Measurements from ENCODE around the gene NDUFB4.

The NDUFB4 gene

DNA sequence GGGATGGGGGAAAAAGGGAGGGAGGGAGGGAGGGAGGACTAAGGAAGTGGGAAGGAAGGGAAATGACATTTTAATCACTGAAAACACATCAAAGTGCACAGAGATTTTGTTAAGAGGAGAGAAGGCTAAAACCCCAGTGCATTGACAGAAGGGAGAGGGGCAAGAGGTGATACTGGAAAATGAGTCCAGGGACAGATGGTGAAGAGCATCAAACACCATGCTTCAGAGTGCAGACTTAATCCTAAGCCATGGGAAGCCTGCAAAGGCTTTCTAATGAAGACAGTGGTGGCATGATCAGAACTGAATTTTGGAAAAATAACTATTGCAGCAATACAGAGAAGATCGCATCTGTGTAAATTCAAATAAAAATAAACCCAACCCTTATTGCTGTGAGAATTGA is 44.1 kb downstream of the NDUFB4 start:
- Histone ChIP-seq H3K27me3 (ENCODE audit: control insufficient read depth in 1 of 2, insufficient read depth in 2 of 2, low read length in 2 of 2) (peaks cover 0 to 2% of the 10 kb centered on the region in 2 donors), H3K27ac (ENCODE audit: low read length) (no peak overlapping the region), H3K36me3 (ENCODE audit: control insufficient read depth in 2 of 2, insufficient read depth in 2 of 2, low read length in 2 of 2) (no peaks in the 10 kb centered on the region), H3K4me1 (ENCODE audit: control insufficient read depth, insufficient read depth, low read length) (peaks cover 5% of the 10 kb centered on the region), H3K4me3 (ENCODE audit: low read length in 2 of 2) (no peak overlapping the region), H3K9me3 (ENCODE audit: control insufficient read depth in 2 of 2, low read length in 2 of 2) (no peaks in the 10 kb centered on the region), H3K9ac (ENCODE audit: low read length in 2 of 2) (no peak overlapping the region)

DNA sequence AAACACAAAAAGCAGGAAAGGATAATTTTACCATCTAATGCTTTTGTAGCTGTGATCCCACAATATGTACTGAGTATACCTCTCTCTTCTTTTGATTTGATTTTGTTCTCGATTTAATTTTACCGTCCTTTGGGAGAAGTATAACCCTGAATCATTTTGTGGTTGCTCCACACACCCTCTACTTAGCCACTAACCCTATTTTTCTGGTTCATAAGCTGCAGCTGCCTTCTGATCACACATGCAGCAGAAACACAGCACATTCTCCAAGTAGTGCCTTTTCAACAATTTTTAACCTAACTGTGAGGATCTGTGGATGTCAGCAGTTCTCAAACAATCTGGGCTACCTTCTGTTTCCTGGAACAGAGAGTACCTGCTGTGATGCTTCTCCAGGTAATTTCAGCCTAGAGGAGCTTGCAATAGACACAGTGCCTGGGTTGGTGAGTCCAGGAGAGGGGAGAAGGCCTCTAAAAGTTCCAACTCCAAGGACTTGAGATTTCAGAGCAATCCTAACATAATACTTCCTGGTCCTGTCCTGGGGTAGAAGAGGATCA is 45.6 kb downstream of the NDUFB4 start:
- Histone ChIP-seq H3K36me3 (ENCODE audit: control insufficient read depth in 2 of 2, insufficient read depth in 2 of 2, low read length in 2 of 2) (no peaks in the 10 kb centered on the region), H3K27me3 (ENCODE audit: control insufficient read depth in 1 of 2, insufficient read depth in 2 of 2, low read length in 2 of 2) (peaks cover 0 to 2% of the 10 kb centered on the region in 2 donors)

DNA sequence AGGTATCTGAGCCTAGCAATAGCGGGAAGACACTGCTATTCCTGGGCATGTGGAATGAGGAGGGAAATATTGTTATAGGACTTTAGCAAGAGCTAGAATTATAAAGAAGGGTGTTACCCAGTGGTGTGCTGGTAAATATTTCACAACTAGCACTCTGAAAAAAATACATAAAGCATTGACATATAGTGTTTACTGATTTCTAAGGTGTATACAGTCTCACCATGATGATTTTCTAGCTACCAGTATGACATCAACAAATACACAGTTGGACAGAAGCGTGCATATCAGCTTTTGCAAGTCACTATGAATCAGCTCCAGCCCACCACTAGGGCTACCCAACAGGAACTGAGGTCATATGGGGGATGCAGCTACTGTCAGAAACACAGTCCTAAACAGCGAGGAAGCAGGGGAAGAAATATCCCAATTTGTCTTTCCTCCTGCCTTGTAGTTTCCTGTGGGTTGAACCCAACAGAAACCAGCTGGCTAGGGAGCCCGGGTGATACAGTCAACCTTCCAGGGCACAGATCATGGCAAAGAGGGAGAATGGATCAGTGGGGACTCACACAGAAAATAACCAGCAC is 46.3 kb downstream of the NDUFB4 start:
- no peaks in the 10 kb centered on the region for H3K36me3 ChIP-seq (ENCODE audit: control insufficient read depth in 2 of 2, insufficient read depth in 2 of 2, low read length in 2 of 2)

More for the DNA sequence above, 45.6 kb downstream of the NDUFB4 start:
- no peaks in the 10 kb centered on the region for H3K9me3 ChIP-seq (ENCODE audit: control insufficient read depth in 2 of 2, low read length in 2 of 2)
- H3K4me1 ChIP-seq (ENCODE audit: control insufficient read depth, insufficient read depth, low read length) = peaks cover 4% of the 10 kb centered on the region
- no peak overlapping the region for H3K27ac ChIP-seq (ENCODE audit: low read length)
- H3K9ac ChIP-seq (ENCODE audit: low read length in 2 of 2) = no peak overlapping the region
- H3K4me3 ChIP-seq (ENCODE audit: low read length in 2 of 2) = no peak overlapping the region

DNA sequence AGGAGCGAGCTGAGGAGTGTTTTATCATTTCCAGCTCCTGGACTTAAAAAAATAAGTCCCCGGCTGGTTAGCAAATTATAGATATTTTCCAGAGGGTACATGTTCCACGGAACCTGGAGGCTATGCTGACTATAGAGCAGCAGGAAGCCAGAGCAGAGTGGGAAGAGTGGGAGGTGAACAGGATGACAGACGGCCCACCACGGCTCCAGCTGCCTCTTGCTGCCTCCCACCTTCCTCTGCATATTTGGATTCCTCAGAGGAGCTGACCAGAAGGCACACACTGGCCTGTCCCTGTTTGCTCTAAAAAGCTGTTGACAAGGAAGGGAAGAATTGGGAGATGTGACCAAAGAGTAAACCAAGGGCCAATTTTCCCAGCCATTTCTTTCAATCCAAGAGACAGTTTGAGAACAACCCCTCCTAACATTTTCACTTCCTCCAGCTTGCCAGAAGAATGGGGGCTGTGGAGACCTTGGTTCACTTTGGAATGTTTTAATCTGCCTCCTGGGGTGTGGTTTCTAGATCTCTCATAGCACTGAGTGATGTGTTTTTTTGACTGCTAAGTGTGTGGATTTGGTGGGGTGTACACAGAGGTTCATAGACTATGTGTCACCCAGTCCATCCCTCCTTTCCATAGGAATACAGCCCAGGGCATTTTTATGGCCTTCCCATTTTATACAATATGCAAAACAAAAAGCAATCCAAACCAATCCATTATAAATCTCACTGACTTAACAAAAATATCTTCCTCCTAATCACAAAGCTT is 49.1 kb downstream of the NDUFB4 start:
- H3K36me3 ChIP-seq (ENCODE audit: control insufficient read depth in 2 of 2, insufficient read depth in 2 of 2, low read length in 2 of 2) = no peaks in the 10 kb centered on the region
- no peak overlapping the region for H3K27ac ChIP-seq (ENCODE audit: low read length)
- H3K9me3 ChIP-seq (ENCODE audit: control insufficient read depth in 2 of 2, low read length in 2 of 2) = no peaks in the 10 kb centered on the region
- H3K27me3 ChIP-seq (ENCODE audit: control insufficient read depth in 1 of 2, insufficient read depth in 2 of 2, low read length in 2 of 2) = no peaks in the 10 kb centered on the region
- H3K4me3 ChIP-seq (ENCODE audit: low read length in 2 of 2) = no peak overlapping the region
- H3K4me1 ChIP-seq (ENCODE audit: control insufficient read depth, insufficient read depth, low read length) = peaks cover 14% of the 10 kb centered on the region
- no peak overlapping the region for H3K9ac ChIP-seq (ENCODE audit: low read length in 2 of 2)

More for the DNA sequence above, 46.3 kb downstream of the NDUFB4 start:
- Histone ChIP-seq H3K9me3 (ENCODE audit: control insufficient read depth in 2 of 2, low read length in 2 of 2) (no peaks in the 10 kb centered on the region), H3K27me3 (ENCODE audit: control insufficient read depth in 1 of 2, insufficient read depth in 2 of 2, low read length in 2 of 2) (peaks cover 0 to 2% of the 10 kb centered on the region in 2 donors), H3K9ac (ENCODE audit: low read length in 2 of 2) (no peak overlapping the region), H3K27ac (ENCODE audit: low read length) (no peak overlapping the region), H3K4me3 (ENCODE audit: low read length in 2 of 2) (no peak overlapping the region), H3K4me1 (ENCODE audit: control insufficient read depth, insufficient read depth, low read length) (peaks cover 8% of the 10 kb centered on the region)

DNA sequence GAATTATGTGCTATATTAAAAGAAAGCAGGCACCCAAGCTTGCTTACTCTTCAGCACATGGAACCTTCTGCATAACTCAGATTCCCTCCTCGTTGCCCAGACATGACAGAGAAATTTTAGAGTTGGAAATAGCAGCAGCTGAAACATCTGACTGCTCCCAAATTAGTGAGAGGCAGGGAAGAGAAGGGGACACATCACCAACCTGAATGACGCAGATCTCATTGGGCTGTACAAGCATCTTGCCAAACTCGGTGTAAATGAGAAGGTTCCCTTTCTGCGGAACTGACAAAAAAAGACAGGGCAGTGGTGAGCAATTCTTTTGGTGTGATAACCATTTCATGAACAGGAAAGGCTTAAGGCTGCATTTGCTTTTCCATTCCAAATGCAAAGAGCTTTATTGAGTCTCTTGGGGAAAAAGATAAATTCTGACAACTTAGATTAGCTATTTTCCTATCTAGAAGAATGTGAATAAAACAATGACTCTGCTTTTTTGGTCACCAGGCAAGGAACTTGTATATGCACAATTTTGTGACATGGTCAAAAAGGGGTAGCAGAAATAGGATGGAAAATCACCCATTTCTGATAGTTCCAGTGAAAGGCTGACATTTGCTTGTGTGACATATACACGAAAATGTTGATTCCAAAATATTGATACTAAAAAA is 50.8 kb downstream of the NDUFB4 start:
- Histone ChIP-seq H3K4me1 (ENCODE audit: control insufficient read depth, insufficient read depth, low read length) (peaks cover 14% of the 10 kb centered on the region), H3K27ac (ENCODE audit: low read length) (peak overlapping the region; percentile 55), H3K36me3 (ENCODE audit: control insufficient read depth in 2 of 2, insufficient read depth in 2 of 2, low read length in 2 of 2) (no peaks in the 10 kb centered on the region), H3K9ac (ENCODE audit: low read length in 2 of 2) (no peak overlapping the region), H3K9me3 (ENCODE audit: control insufficient read depth in 2 of 2, low read length in 2 of 2) (no peaks in the 10 kb centered on the region), H3K4me3 (ENCODE audit: low read length in 2 of 2) (no peak overlapping the region), H3K27me3 (ENCODE audit: control insufficient read depth in 1 of 2, insufficient read depth in 2 of 2, low read length in 2 of 2) (no peaks in the 10 kb centered on the region)

DNA sequence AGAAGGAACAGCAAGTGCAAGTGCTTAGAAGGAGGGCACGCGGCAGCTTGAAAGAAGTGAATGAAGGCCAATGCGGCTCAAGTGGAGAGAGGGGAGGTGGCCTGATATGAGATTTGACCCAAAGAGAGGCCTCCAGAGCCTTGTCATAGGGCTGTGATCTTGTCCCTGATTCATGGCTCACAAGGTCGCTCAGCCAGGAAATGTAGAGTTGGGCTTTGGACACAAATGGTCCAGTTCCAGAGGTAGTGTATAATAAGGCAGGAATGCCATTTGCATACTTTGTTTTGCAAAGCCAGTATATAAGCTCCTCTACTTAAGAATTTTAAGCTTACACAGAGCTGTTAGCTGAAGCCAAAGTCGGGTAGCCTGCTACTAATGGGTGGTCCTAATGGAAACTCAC is 52.2 kb downstream of the NDUFB4 start:
- Histone ChIP-seq H3K4me1 (ENCODE audit: control insufficient read depth, insufficient read depth, low read length) (peaks cover 19% of the 10 kb centered on the region), H3K27me3 (ENCODE audit: control insufficient read depth in 1 of 2, insufficient read depth in 2 of 2, low read length in 2 of 2) (no peaks in the 10 kb centered on the region), H3K27ac (ENCODE audit: low read length) (no peak overlapping the region), H3K4me3 (ENCODE audit: low read length in 2 of 2) (no peak overlapping the region), H3K36me3 (ENCODE audit: control insufficient read depth in 2 of 2, insufficient read depth in 2 of 2, low read length in 2 of 2) (no peaks in the 10 kb centered on the region), H3K9ac (ENCODE audit: low read length in 2 of 2) (no peak overlapping the region), H3K9me3 (ENCODE audit: control insufficient read depth in 2 of 2, low read length in 2 of 2) (no peaks in the 10 kb centered on the region)

DNA sequence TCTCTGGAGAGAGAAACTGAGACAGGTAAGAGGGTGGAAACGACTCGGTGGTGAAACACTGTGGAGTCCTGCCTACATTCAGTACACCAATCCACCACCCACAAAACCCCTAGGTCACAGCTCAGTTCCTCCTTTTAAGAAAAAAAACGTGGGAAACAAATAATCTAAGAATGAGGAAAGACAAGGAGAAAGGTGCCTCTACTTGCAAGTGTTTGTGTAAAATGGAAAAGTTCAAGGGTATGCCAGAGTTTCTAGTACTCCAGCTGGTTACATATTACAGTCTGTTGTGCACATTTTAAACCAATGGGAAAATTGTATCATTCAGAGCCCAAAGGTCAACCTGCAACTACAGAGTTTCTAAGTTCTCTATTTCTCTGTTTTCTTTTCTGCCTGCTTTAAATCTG is 53.7 kb downstream of the NDUFB4 start:
- Histone ChIP-seq H3K9me3 (ENCODE audit: control insufficient read depth in 2 of 2, low read length in 2 of 2) (no peaks in the 10 kb centered on the region), H3K9ac (ENCODE audit: low read length in 2 of 2) (no peak overlapping the region), H3K27me3 (ENCODE audit: control insufficient read depth in 1 of 2, insufficient read depth in 2 of 2, low read length in 2 of 2) (no peaks in the 10 kb centered on the region), H3K27ac (ENCODE audit: low read length) (no peak overlapping the region), H3K4me1 (ENCODE audit: control insufficient read depth, insufficient read depth, low read length) (peaks cover 21% of the 10 kb centered on the region), H3K36me3 (ENCODE audit: control insufficient read depth in 2 of 2, insufficient read depth in 2 of 2, low read length in 2 of 2) (no peaks in the 10 kb centered on the region), H3K4me3 (ENCODE audit: low read length in 2 of 2) (no peak overlapping the region)

DNA sequence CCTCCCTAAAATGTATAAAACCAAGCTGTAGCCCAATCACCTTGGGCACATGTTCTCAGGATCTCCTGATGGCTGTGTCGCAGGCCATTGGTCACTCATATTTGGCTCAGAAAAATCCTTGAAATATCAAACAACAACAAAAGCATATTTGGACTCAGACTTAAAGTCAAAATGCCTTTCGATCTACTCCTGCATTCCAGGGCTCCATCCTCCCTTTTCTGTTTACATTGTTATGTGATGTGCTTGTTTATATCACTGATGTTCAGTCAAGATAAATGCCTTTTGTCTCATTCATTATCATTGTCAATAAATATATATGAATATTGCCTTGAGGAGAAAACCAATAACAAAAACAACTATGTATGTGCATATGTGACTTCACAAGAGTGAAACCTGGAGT is 54.2 kb downstream of the NDUFB4 start:
- Histone ChIP-seq H3K4me3 (ENCODE audit: low read length in 2 of 2) (no peak overlapping the region), H3K36me3 (ENCODE audit: control insufficient read depth in 2 of 2, insufficient read depth in 2 of 2, low read length in 2 of 2) (no peaks in the 10 kb centered on the region), H3K27ac (ENCODE audit: low read length) (no peak overlapping the region), H3K27me3 (ENCODE audit: control insufficient read depth in 1 of 2, insufficient read depth in 2 of 2, low read length in 2 of 2) (no peaks in the 10 kb centered on the region), H3K9me3 (ENCODE audit: control insufficient read depth in 2 of 2, low read length in 2 of 2) (no peaks in the 10 kb centered on the region), H3K4me1 (ENCODE audit: control insufficient read depth, insufficient read depth, low read length) (peaks cover 21% of the 10 kb centered on the region), H3K9ac (ENCODE audit: low read length in 2 of 2) (no peak overlapping the region)
